ENCODE results near the gene PACRG. TPM values are rescaled to one million over a fixed set of nuclear protein-coding genes. Genes with fewer than 3 reads are reported as not detected.

The PACRG gene
- total and polyA plus RNA-seq, 2 donors from 2014 or later = 7.4 to 20.0 TPM

DNA sequence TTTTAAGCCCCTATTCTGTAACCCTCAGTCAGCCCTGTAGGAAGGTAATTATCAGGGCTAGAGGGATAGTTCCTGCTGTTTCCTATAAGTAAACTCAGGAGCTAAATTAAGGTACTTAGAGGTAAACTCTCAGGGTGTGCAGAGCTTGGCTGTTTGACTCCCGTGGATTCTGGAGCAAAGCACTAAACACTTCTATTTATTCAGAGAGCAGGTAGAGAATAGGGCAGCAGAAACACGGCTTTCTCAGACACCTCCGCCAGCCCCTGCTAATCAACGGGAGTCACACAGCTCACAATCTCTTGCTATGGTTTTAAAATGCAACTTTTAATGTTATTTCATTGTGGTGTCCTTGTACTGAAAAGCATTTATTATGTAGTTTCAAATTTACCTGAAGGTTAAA, 22.0 kb upstream of the PACRG start:
- TF ChIP-seq CTCF (IDR thresholded peaks at IDR 0.05; ENCODE audit: borderline replicate concordance, extremely low read depth, insufficient read depth) = no peak
- intact Hi-C loops (cut with DNase I) = no loop called here
- H3K9me3 ChIP-seq (ENCODE audit: control insufficient read depth in 2 of 3, insufficient read depth in 1 of 3, low read length in 3 of 3) = no peaks in the 10 kb centered on the region
- no peaks in the 10 kb centered on the region for H3K27me3 ChIP-seq (ENCODE audit: control insufficient read depth, insufficient read depth, low read length)
- peaks cover 0 to 4% (median 0%) of the 10 kb centered on the region in 3 donors for H3K4me1 ChIP-seq (ENCODE audit: control insufficient read depth in 2 of 3, insufficient read depth in 2 of 3, low read depth in 1 of 3, low read length in 3 of 3)
- no peak for FAIRE-seq
- no peaks in the 10 kb centered on the region for H3K36me3 ChIP-seq (ENCODE audit: control insufficient read depth in 2 of 3, insufficient read depth in 3 of 3, low read length in 3 of 3)
- H3K27ac ChIP-seq (ENCODE audit: low read depth in 2 of 2, low read length in 2 of 2) = no peak overlapping the region
- H3K4me3 ChIP-seq (ENCODE audit: low read length in 3 of 3) = peak overlapping the region in 2 of 3 donors; percentile 3 to 25
- no peak for DNase-seq
- no peak overlapping the region for H3K9ac ChIP-seq (ENCODE audit: low read length in 3 of 3)

- Histone ChIP-seq H3K9ac (ENCODE audit: low read length in 3 of 3) (no peak overlapping the region), H3K27me3 (ENCODE audit: control insufficient read depth, insufficient read depth, low read length) (no peaks in the 10 kb centered on the region), H3K36me3 (ENCODE audit: control insufficient read depth in 2 of 3, insufficient read depth in 3 of 3, low read length in 3 of 3) (no peaks in the 10 kb centered on the region), H3K9me3 (ENCODE audit: control insufficient read depth in 2 of 3, insufficient read depth in 1 of 3, low read length in 3 of 3) (no peaks in the 10 kb centered on the region), H3K4me3 (ENCODE audit: low read length in 3 of 3) (peak overlapping the region in 1 of 3 donors; percentile 3), H3K4me1 (ENCODE audit: control insufficient read depth in 2 of 3, insufficient read depth in 2 of 3, low read depth in 1 of 3, low read length in 3 of 3) (peaks cover 0 to 4% (median 0%) of the 10 kb centered on the region in 3 donors), H3K27ac (ENCODE audit: low read depth in 2 of 2, low read length in 2 of 2) (no peak overlapping the region)
- FAIRE-seq (no peak), DNase-seq (peak in 4 of 5 donors; percentile 46 to 85 (median 67))
- no peak for TF ChIP-seq CTCF (IDR thresholded peaks at IDR 0.05; ENCODE audit: borderline replicate concordance, extremely low read depth, insufficient read depth)
- intact Hi-C loops (cut with DNase I) = no loop called here
Measured at GRCh38 chr6:162706232-162706631, 21.5 kb upstream of the PACRG start.

DNA sequence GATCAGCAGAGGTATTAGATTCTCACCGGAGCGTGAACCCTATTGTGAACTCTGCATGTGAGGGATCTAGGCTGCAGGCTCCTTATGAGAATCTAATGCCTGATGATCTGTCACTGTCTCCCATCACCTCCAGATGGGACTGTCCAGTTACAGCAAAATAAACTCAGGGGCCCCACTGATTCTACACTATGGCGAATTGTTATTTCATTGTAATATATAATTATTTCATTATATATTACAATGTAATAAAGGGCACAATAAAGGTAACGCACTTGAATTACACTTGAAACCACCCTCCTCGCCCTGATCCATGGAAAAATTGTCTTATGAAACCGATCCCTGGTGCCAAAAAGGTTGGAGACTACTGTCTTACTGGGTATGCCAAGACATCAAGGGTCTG, 18.8 kb upstream of the PACRG start:
- no peak for FAIRE-seq
- no peak for TF ChIP-seq CTCF (IDR thresholded peaks at IDR 0.05; ENCODE audit: borderline replicate concordance, extremely low read depth, insufficient read depth)
- Histone ChIP-seq H3K27ac (ENCODE audit: low read depth in 2 of 2, low read length in 2 of 2) (no peak overlapping the region), H3K36me3 (ENCODE audit: control insufficient read depth in 2 of 3, insufficient read depth in 3 of 3, low read length in 3 of 3) (no peaks in the 10 kb centered on the region), H3K4me1 (ENCODE audit: control insufficient read depth in 2 of 3, insufficient read depth in 2 of 3, low read depth in 1 of 3, low read length in 3 of 3) (peaks cover 0 to 4% (median 0%) of the 10 kb centered on the region in 3 donors), H3K9ac (ENCODE audit: low read length in 3 of 3) (no peak overlapping the region), H3K27me3 (ENCODE audit: control insufficient read depth, insufficient read depth, low read length) (no peaks in the 10 kb centered on the region), H3K9me3 (ENCODE audit: control insufficient read depth in 2 of 3, insufficient read depth in 1 of 3, low read length in 3 of 3) (no peaks in the 10 kb centered on the region), H3K4me3 (ENCODE audit: low read length in 3 of 3) (no peak overlapping the region)
- no peak for DNase-seq
- intact Hi-C loops (cut with DNase I) = no loop called here

DNA sequence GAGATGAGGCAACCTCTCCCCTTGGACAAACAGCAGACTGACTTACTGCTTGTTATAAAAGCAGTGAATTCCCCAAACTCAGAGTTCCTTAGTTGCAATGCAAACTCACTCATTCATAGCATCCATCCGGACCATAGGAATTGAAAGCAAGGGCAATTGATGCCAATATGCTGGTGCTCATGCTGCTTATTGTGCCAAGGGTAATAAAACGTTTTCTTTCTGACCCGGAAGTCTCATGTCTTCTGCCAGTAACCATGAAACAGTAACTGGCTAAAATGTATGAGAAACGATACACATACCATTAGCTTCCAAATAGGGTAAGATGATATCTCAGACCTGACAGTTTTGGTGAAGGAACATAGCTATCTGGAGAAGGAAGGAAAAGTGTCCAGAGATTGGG, 18.3 kb upstream of the PACRG start:
- intact Hi-C loops (cut with DNase I) = no loop called here
- H3K27me3 ChIP-seq (ENCODE audit: control insufficient read depth, insufficient read depth, low read length) = no peaks in the 10 kb centered on the region
- peaks cover 0 to 4% (median 0%) of the 10 kb centered on the region in 3 donors for H3K4me1 ChIP-seq (ENCODE audit: control insufficient read depth in 2 of 3, insufficient read depth in 2 of 3, low read depth in 1 of 3, low read length in 3 of 3)
- no peak overlapping the region for H3K27ac ChIP-seq (ENCODE audit: low read depth in 2 of 2, low read length in 2 of 2)
- no peak overlapping the region for H3K4me3 ChIP-seq (ENCODE audit: low read length in 3 of 3)
- no peaks in the 10 kb centered on the region for H3K9me3 ChIP-seq (ENCODE audit: control insufficient read depth in 2 of 3, insufficient read depth in 1 of 3, low read length in 3 of 3)
- no peak for TF ChIP-seq CTCF (IDR thresholded peaks at IDR 0.05; ENCODE audit: borderline replicate concordance, extremely low read depth, insufficient read depth)
- no peaks in the 10 kb centered on the region for H3K36me3 ChIP-seq (ENCODE audit: control insufficient read depth in 2 of 3, insufficient read depth in 3 of 3, low read length in 3 of 3)
- FAIRE-seq (no peak), DNase-seq (no peak)
- H3K9ac ChIP-seq (ENCODE audit: low read length in 3 of 3) = no peak overlapping the region

Measured in kidney (tissue), 14 donors.